Measurements from ENCODE around the gene MAG.

GRCh38 chr19:35362261-35363000 lies 70.5 kb downstream of the MAG start:
- no peak for TF ChIP-seq CTCF (IDR thresholded peaks at IDR 0.05)
- TF ChIP-seq POLR2A (IDR thresholded peaks at IDR 0.05) = no peak
- no peak for TF ChIP-seq POLR2AphosphoS5 (IDR thresholded peaks at IDR 0.05)
